WERI-Rb-1 (cell line): ENCODE data around the gene FZD1.

Source experiments
- DNase-seq: peaks from one replicate; pipeline ENCODE4 v3.0.0-alpha.2; 2020
- H3K27ac ChIP-seq: fragments of 250-450 bp; sonication (Bioruptor Pico); 2 replicates; pipeline ENCODE4 v1.5.1; 2020; ENCODE audit warnings: mild to moderate bottlenecking, moderate library complexity
- H3K27me3 ChIP-seq: fragments of 250-450 bp; sonication (Bioruptor Pico); 2 replicates; pipeline ENCODE4 v1.5.1; 2021; ENCODE audit warnings: mild to moderate bottlenecking, low read depth, moderate library complexity; ENCODE audit not compliant: insufficient read depth, severe bottlenecking
- H3K36me3 ChIP-seq: fragments of 250-450 bp; sonication (Bioruptor Pico); 2 replicates; pipeline ENCODE4 v1.5.1; 2020; ENCODE audit warnings: mild to moderate bottlenecking, moderate library complexity
- H3K4me3 ChIP-seq: 2 replicates; pipeline ENCODE4 v1.5.1; 2011; ENCODE audit warnings: low read depth, mild to moderate bottlenecking, control low read depth, low read length
- H3K9me3 ChIP-seq: fragments of 250-450 bp; sonication (Bioruptor Pico); 2 replicates; pipeline ENCODE4 v1.5.1; 2021; ENCODE audit warnings: mild to moderate bottlenecking, moderate library complexity; ENCODE audit not compliant: severe bottlenecking
- CTCF ChIP-seq: IDR thresholded peaks from 2 replicates; pipeline ENCODE4 v1.5.1; 2011; ENCODE audit warnings: low read depth, mild to moderate bottlenecking, control low read depth, inconsistent platforms, low read length

FZD1 gene

GRCh38 chr7:91250706-91251105 is 13.5 kb upstream of the FZD1 start:
- Histone ChIP-seq H3K27ac (no peak overlapping the region), H3K9me3 (no peaks in the 10 kb centered on the region), H3K27me3 (no peaks in the 10 kb centered on the region), H3K4me3 (no peak overlapping the region), H3K36me3 (no peaks in the 10 kb centered on the region)
- TF ChIP-seq CTCF: no peak
- no peak for DNase-seq

- Histone ChIP-seq H3K27me3 (no peaks in the 10 kb centered on the region), H3K9me3 (no peaks in the 10 kb centered on the region), H3K36me3 (no peaks in the 10 kb centered on the region), H3K4me3 (no peak overlapping the region), H3K27ac (no peak overlapping the region)
- no peak for TF ChIP-seq CTCF
- no peak for DNase-seq
Measured at GRCh38 chr7:91251877-91252276, 12.4 kb upstream of the FZD1 start.

- peak; percentile 50 for DNase-seq
- Histone ChIP-seq H3K27ac (peak overlapping the region; percentile 73), H3K27me3 (no peaks in the 10 kb centered on the region)
Measured at GRCh38 chr7:91263384-91264045, 718 bp upstream of the FZD1 start.

GRCh38 chr7:91264924-91265681 is 870 bp downstream of the FZD1 start:
- no peak for TF ChIP-seq CTCF
- no peaks in the 10 kb centered on the region for H3K27me3 ChIP-seq
- DNase-seq: peak; percentile 35
- no peaks in the 10 kb centered on the region; the same call in 1 of the 2 replicates for H3K36me3 ChIP-seq
- H3K4me3 ChIP-seq: peak overlapping the region; percentile 90
- peak overlapping the region; percentile 86 for H3K27ac ChIP-seq
- no peaks in the 10 kb centered on the region for H3K9me3 ChIP-seq

More at GRCh38 chr7:91263384-91264045, 718 bp upstream of the FZD1 start:
- Histone ChIP-seq H3K4me3 (peak overlapping the region; percentile 90), H3K9me3 (no peaks in the 10 kb centered on the region), H3K36me3 (no peaks in the 10 kb centered on the region; the same call in 1 of the 2 replicates)
- TF ChIP-seq CTCF: no peak

- H3K36me3 ChIP-seq: no peaks in the 10 kb centered on the region; the same call in 1 of the 2 replicates
- no peaks in the 10 kb centered on the region for H3K27me3 ChIP-seq
- H3K27ac ChIP-seq: no peak overlapping the region
- DNase-seq: no peak
- peak overlapping the region; percentile 90 for H3K4me3 ChIP-seq
- no peak for TF ChIP-seq CTCF
- no peaks in the 10 kb centered on the region for H3K9me3 ChIP-seq
Measured at GRCh38 chr7:91265693-91266066, 1.4 kb downstream of the FZD1 start.
